ENCODE data around the gene SOD1.

DNA sequence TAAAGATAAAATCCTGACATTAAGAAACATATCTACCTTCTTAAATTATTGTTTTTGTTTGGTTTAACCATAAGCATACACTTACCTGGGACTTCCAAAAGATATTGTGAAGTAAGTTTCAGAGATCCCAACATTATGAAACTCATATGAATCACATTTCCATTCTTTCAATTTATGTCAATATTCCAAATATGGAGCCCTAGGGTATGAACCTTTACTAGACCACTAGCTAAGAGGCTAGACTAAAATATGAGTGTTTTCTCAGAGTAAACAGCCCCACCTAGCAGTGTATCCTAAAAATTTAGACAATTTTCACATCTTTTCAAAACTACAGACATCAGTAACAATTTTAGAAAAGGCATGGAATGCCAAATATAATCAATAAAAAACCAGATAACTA, 48.0 kb downstream of the SOD1 start:
- TF ChIP-seq POLR2A (IDR thresholded peaks at IDR 0.05; ENCODE audit: low read depth, low read length) (no peak), TAF1 (IDR thresholded peaks at IDR 0.05; ENCODE audit: low read depth, low read length) (no peak)
